ENCODE data around the gene MAML2. TPM values are rescaled to one million over a fixed set of nuclear protein-coding genes. Genes with fewer than 3 reads are reported as not detected.

Gene MAML2
- total and polyA plus RNA-seq, 2 of the 8 experiments (the other 6 are each of a cell fraction or from before 2014, with no cell fraction given): 3.8 to 6.6 TPM

GRCh38 chr11:96028746-96029145, 314.2 kb downstream of the MAML2 start (continued):
- TF ChIP-seq CTCF (IDR thresholded peaks at IDR 0.05; ENCODE audit: control extremely low read depth in 1 of 3, insufficient read depth in 1 of 3, low read depth in 1 of 3, low read length in 3 of 3): no peak
